Tibial artery (tissue), 4 donors: ENCODE results near the gene ZNF837.

Experiments
- DNase-seq, 2 donors: peaks; one replicate each; pipeline ENCODE4 v3.0.0-alpha.2; 2019
- H3K27ac ChIP-seq, 2 donors: fragments of 200-600 bp; sonication (generic) in 1 of 2; 1 replicate in 1 of 2; 2 replicates in 1 of 2; pipeline ENCODE4 v1.5.1; 2018 to 2019; ENCODE audit warnings: mild to moderate bottlenecking in 1 of 2
- H3K27me3 ChIP-seq, 2 donors: fragments of 200-600 bp; sonication (generic) in 1 of 2; one replicate each; pipeline versions ENCODE4 v1.5.1 to v1.6.0; 2016 to 2019
- H3K36me3 ChIP-seq, 3 donors: fragments of 200-600 bp; sonication (generic) in 2 of 3; one replicate each; pipeline ENCODE4 v1.5.1; 2016 to 2019; ENCODE audit warnings: mild to moderate bottlenecking in 2 of 3
- H3K4me1 ChIP-seq, 4 donors: fragments of 200-600 bp; sonication (generic) in 2 of 4; 1 replicate in 3 of 4; 2 replicates in 1 of 4; pipeline ENCODE4 v1.5.1; 2016 to 2019
- H3K4me3 ChIP-seq, 2 donors: fragments of 200-600 bp; sonication (generic) in 1 of 2; 1 replicate in 1 of 2; 2 replicates in 1 of 2; pipeline ENCODE4 v1.5.1; 2018 to 2019; ENCODE audit warnings: mild to moderate bottlenecking in 2 of 2
- H3K9me3 ChIP-seq, 3 donors: fragments of 200-600 bp; sonication (generic) in 1 of 3; one replicate each; pipeline ENCODE4 v1.5.1; 2016 to 2019
- CTCF ChIP-seq, 2 experiments: fragments of 200-600 bp in 1 of 2; fragments of 450-650 bp in 1 of 2; IDR thresholded peaks; one replicate each; pipeline ENCODE4 v1.5.1; 2017 to 2019; ENCODE audit warnings: antibody characterized with exemption in 2 of 2, mild to moderate bottlenecking in 1 of 2, moderate library complexity in 1 of 2
- intact Hi-C: fragments of 100-400 bp; cut with DNase I; formaldehyde crosslinking; loops from one replicate; pipeline ENCODE4 v1.15.0; 2023; ENCODE audit warnings: low total_unique reads

ZNF837 gene

GRCh38 chr19:58380662-58381459 is at the start of gene ZNF837:
TSS of gene ZNF837 (minus strand) at chr19:58381030. CDS start at chr19:58369332, 11,698 bp downstream.
- Histone ChIP-seq H3K27ac (peak within 1 kb of the TSS; percentile 87 to 95), H3K27me3 (no peaks in the 10 kb centered on the region), H3K4me3 (peak within 1 kb of the TSS; percentile 66 to 90), H3K9me3 (no peaks in the 10 kb centered on the region), H3K4me1 (peaks cover 6 to 33% (median 29%) of the 10 kb centered on the region in 4 donors), H3K36me3 (no peaks in the 10 kb centered on the region)
- TF ChIP-seq CTCF (IDR thresholded peaks at IDR 0.05) = peak in 1 of 2 experiments; percentile 30
- intact Hi-C loops = loop anchor here (2.0 kb wide), 1 partner anchor 18 kb away; the partner anchor contains the start of gene ZNF497
- peak; percentile 98 to 100 for DNase-seq

GRCh38 chr19:58429745-58430144 is 48.9 kb upstream of the ZNF837 start:
- no peak for TF ChIP-seq CTCF (IDR thresholded peaks at IDR 0.05)
- H3K36me3 ChIP-seq = peaks cover 52 to 69% (median 56%) of the 10 kb centered on the region in 3 donors
- H3K9me3 ChIP-seq = peaks cover 45 to 97% (median 86%) of the 10 kb centered on the region in 3 donors

DNA sequence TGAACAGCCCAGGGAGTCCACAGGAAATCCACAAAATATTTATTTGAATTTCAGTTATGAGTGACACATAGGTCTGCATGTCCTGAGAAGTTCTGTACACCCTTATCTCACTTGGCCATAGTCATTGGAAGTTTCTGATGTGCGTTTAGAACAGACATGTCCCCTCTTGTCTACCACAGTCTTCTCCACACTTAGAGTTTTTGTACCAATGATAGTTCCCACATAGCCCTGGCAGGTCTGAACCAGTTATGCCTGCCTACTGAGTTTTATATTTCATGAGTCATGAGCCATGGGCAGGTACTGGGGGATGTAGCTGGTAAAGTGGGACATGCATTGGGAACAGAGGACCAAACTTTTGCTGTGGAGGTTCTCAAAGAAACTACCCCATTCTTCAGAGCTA is 47.8 kb upstream of the ZNF837 start:
- intact Hi-C loops = no loop called here
- H3K4me1 ChIP-seq = no peaks in the 10 kb centered on the region
- no peak for DNase-seq
- TF ChIP-seq CTCF (IDR thresholded peaks at IDR 0.05) = no peak
- H3K4me3 ChIP-seq = no peak overlapping the region
- no peaks in the 10 kb centered on the region for H3K27me3 ChIP-seq
- H3K27ac ChIP-seq = no peak overlapping the region
- H3K36me3 ChIP-seq = peaks cover 40 to 58% (median 45%) of the 10 kb centered on the region in 3 donors
- H3K9me3 ChIP-seq = peaks cover 34 to 88% (median 75%) of the 10 kb centered on the region in 3 donors

More at GRCh38 chr19:58429745-58430144, 48.9 kb upstream of the ZNF837 start:
- H3K27ac ChIP-seq = no peak overlapping the region
- no peaks in the 10 kb centered on the region for H3K27me3 ChIP-seq
- no peak overlapping the region for H3K4me3 ChIP-seq
- no peak for DNase-seq
- no peaks in the 10 kb centered on the region for H3K4me1 ChIP-seq
- intact Hi-C loops = no loop called here

DNA sequence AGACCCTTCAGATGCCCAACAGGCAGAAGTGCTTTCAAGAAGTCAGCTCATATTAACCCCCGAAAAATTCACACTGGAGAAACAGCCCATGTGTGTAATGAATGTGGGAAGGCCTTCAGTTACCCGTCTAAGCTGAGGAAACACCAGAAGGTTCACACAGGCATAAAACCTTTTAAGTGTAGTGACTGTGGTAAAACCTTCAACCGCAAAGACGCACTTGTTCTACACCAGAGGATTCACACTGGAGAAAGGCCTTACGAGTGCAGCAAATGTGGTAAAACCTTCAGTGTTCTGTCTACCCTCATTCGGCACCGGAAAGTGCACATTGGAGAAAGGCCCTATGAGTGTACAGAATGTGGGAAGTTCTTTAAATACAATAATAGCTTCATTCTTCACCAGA is 36.2 kb upstream of the ZNF837 start:
- Histone ChIP-seq H3K27me3 (no peaks in the 10 kb centered on the region), H3K27ac (no peak overlapping the region), H3K36me3 (peaks cover 54 to 72% (median 69%) of the 10 kb centered on the region in 3 donors), H3K4me1 (no peaks in the 10 kb centered on the region), H3K4me3 (no peak overlapping the region), H3K9me3 (peaks cover 0 to 20% (median 0%) of the 10 kb centered on the region in 3 donors)
- TF ChIP-seq CTCF (IDR thresholded peaks at IDR 0.05) = no peak
- intact Hi-C loops = no loop called here
- no peak for DNase-seq

DNA sequence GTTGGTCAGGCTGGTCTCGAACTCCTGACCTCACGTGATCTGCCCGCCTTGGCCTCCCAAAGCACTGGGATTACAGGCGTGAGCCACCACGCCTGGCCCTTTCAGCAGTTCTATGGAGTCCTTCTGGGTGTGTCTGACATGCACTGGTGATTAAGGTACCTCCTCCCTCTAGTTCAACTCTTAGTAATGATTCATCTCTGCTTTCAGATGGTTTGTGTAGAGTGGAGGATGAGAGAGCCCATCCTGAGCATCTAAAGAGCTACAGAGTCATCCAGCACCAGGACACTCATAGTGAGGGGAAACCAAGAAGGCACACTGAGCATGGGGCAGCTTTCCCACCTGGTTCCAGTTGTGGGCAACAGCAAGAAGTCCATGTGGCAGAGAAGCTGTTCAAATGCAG is 35.8 kb upstream of the ZNF837 start:
- Histone ChIP-seq H3K4me3 (no peak overlapping the region), H3K27me3 (no peaks in the 10 kb centered on the region), H3K27ac (no peak overlapping the region), H3K9me3 (peaks cover 0 to 16% (median 0%) of the 10 kb centered on the region in 3 donors), H3K4me1 (no peaks in the 10 kb centered on the region), H3K36me3 (peaks cover 54 to 71% (median 65%) of the 10 kb centered on the region in 3 donors)
- no peak for DNase-seq
- intact Hi-C loops = no loop called here
- TF ChIP-seq CTCF (IDR thresholded peaks at IDR 0.05) = no peak
